IMR-90 (cell line): ENCODE data around the gene LENG9. TPM values are rescaled to one million over a fixed set of nuclear protein-coding genes. Genes with fewer than 3 reads are reported as not detected.
A peak's percentile ranks its signal among the peaks of the same experiment; 100 is the strongest.

Experiments used
- ATAC-seq: fragments of 200-7000 bp; cut with Tn5 transposase; 2 replicates; pipeline ENCODE4 v1.9.1; 2020; ENCODE audit warnings: low read depth, mild to moderate bottlenecking, moderate library complexity
- BruUV-seq: library from RNA; stranded (reverse); fragments of 400-500 nt; replicated peaks from 2 replicates; lab custom pipeline; 2021; lab: Mats Ljungman, UMichigan
- CTCF ChIA-PET: fragments of 300-600 bp; formaldehyde crosslinking; extraction: SDS; loops from one replicate; lab custom pipeline; 2021; ENCODE audit warnings: antibody characterized with exemption; lab: Yijun Ruan, JAX
- POLR2A ChIA-PET: fragments of 300-600 bp; sonication (Branson Sonifier 250); formaldehyde crosslinking; loops from one replicate; lab custom pipeline; 2022; ENCODE audit warnings: antibody characterized with exemption; ENCODE audit not compliant: unreplicated experiment; lab: Charles Lee
- DNase-seq: peaks from one replicate; pipeline ENCODE4 v3.0.0; 2013
- H2AFZ ChIP-seq: replicated peaks from 2 replicates; pipeline ENCODE3; 2013; ENCODE audit warnings: low read length, mild to moderate bottlenecking; ENCODE audit not compliant: poor library complexity
- H2AK5ac ChIP-seq: 2 replicates; pipeline ENCODE4 v1.6.1; 2013; ENCODE audit warnings: low read depth, low read length, inconsistent platforms
- H2AK9ac ChIP-seq: replicated peaks from 2 replicates; pipeline ENCODE3; 2013; ENCODE audit warnings: mild to moderate bottlenecking, low read depth, low read length, moderate library complexity; ENCODE audit not compliant: poor library complexity
- H2BK120ac ChIP-seq: 2 replicates; pipeline ENCODE4 v1.6.1; 2013; ENCODE audit warnings: low read depth, low read length, inconsistent platforms
- H2BK15ac ChIP-seq: 3 replicates; pipeline ENCODE4 v1.6.1; 2013; ENCODE audit warnings: low read depth, low read length, inconsistent platforms
- H2BK20ac ChIP-seq: 2 replicates; pipeline ENCODE4 v1.6.1; 2013; ENCODE audit warnings: low read depth, mild to moderate bottlenecking, inconsistent platforms, low read length, moderate library complexity
- H2BK5ac ChIP-seq: 2 replicates; pipeline ENCODE4 v1.6.1; 2013; ENCODE audit warnings: mild to moderate bottlenecking, low read depth, low read length, inconsistent platforms; ENCODE audit not compliant: poor library complexity, severe bottlenecking
- H3K14ac ChIP-seq: replicated peaks from 2 replicates; pipeline ENCODE4 v1.6.1; 2013; ENCODE audit warnings: low read depth, low read length, inconsistent platforms
- H3K18ac ChIP-seq: 2 replicates; pipeline ENCODE4 v1.6.1; 2013; ENCODE audit warnings: low read depth, low read length, control low read depth
- H3K23ac ChIP-seq: 2 replicates; pipeline ENCODE4 v1.6.1; 2013; ENCODE audit warnings: low read depth, low read length, inconsistent platforms
- H3K27ac ChIP-seq: 2 replicates; pipeline ENCODE4 v1.5.1; 2013; ENCODE audit warnings: mild to moderate bottlenecking, control low read depth, low read length; ENCODE audit not compliant: insufficient read depth
- H3K27me3 ChIP-seq: 2 replicates; pipeline ENCODE4 v1.6.1; 2013; ENCODE audit warnings: low read length; ENCODE audit not compliant: control insufficient read depth, insufficient read depth
- H3K36me3 ChIP-seq: 2 replicates; pipeline ENCODE4 v1.6.1; 2013; ENCODE audit warnings: low read length, mixed read lengths; ENCODE audit not compliant: control insufficient read depth, insufficient read depth
- H3K4ac ChIP-seq: 2 replicates; pipeline ENCODE4 v1.6.1; 2013; ENCODE audit warnings: low read depth, low read length, inconsistent platforms
- H3K4me1 ChIP-seq: 2 replicates; pipeline ENCODE4 v1.6.1; 2013; ENCODE audit warnings: low read length, mixed read lengths; ENCODE audit not compliant: control insufficient read depth, insufficient read depth
- H3K4me2 ChIP-seq: 2 replicates; pipeline ENCODE4 v1.6.1; 2013; ENCODE audit warnings: low read depth, mild to moderate bottlenecking, control low read depth, low read length, moderate library complexity
- H3K4me3 ChIP-seq: 2 replicates; pipeline ENCODE4 v1.5.1; 2013; ENCODE audit warnings: low read depth, mild to moderate bottlenecking, control low read depth, low read length, moderate library complexity; ENCODE audit not compliant: insufficient read depth
- H3K56ac ChIP-seq: 2 replicates; pipeline ENCODE4 v1.6.1; 2013; ENCODE audit warnings: low read length, inconsistent platforms; ENCODE audit not compliant: insufficient read depth; ENCODE audit errors: extremely low read depth
- H3K79me1 ChIP-seq, 2 experiments: 2 replicates each; pipeline ENCODE4 v1.6.1; 2013; ENCODE audit warnings: low read length in 2 of 2, inconsistent platforms in 1 of 2, low read depth in 1 of 2
- H3K9ac ChIP-seq: 2 replicates; pipeline ENCODE4 v1.6.1; 2013; ENCODE audit warnings: low read depth, low read length, control low read depth
- H3K9me1 ChIP-seq: 2 replicates; pipeline ENCODE4 v1.6.1; 2013; ENCODE audit warnings: low read length, inconsistent platforms; ENCODE audit not compliant: insufficient read depth
- H3K9me3 ChIP-seq: 2 replicates; pipeline ENCODE4 v1.6.1; 2013; ENCODE audit warnings: low read length; ENCODE audit not compliant: control insufficient read depth, insufficient read depth
- H4K20me1 ChIP-seq: 2 replicates; pipeline ENCODE4 v1.6.1; 2013; ENCODE audit warnings: low read length, inconsistent platforms; ENCODE audit not compliant: insufficient read depth
- H4K5ac ChIP-seq: 2 replicates; pipeline ENCODE4 v1.6.1; 2013; ENCODE audit warnings: mild to moderate bottlenecking, low read depth, low read length, control low read depth
- H4K8ac ChIP-seq, 2 experiments: 2 replicates each; pipeline ENCODE4 v1.6.1; 2013; ENCODE audit warnings: low read depth in 2 of 2, low read length in 2 of 2, control low read depth in 1 of 2, inconsistent platforms in 1 of 2
- H4K91ac ChIP-seq: 2 replicates; pipeline ENCODE4 v1.6.1; 2013; ENCODE audit warnings: low read depth, low read length, inconsistent platforms; ENCODE audit not compliant: insufficient read depth
- CHD1 ChIP-seq: IDR thresholded peaks from 2 replicates; pipeline ENCODE4 v1.6.1; 2012; ENCODE audit warnings: low read depth, low read length, improper control_type of control experiment
- CTCF ChIP-seq: conservative IDR thresholded peaks from 2 replicates; pipeline ENCODE4 v1.5.1; 2012; ENCODE audit warnings: mild to moderate bottlenecking, low read depth, low read length, improper control_type of control experiment
- FOS ChIP-seq: fragments of 150-350 bp; IDR thresholded peaks from 2 replicates; pipeline ENCODE4 v1.6.1; 2016; ENCODE audit warnings: low read depth, low read length
- MAZ ChIP-seq: IDR thresholded peaks from 2 replicates; pipeline ENCODE4 v1.6.1; 2012; ENCODE audit warnings: low read depth, mild to moderate bottlenecking, low read length, improper control_type of control experiment, moderate library complexity, borderline replicate concordance
- NFE2L2 ChIP-seq: fragments of 150-350 bp; IDR thresholded peaks from 2 replicates; pipeline ENCODE4 v1.6.1; 2016; ENCODE audit warnings: low read depth, mild to moderate bottlenecking, low read length
- RAD21 ChIP-seq: IDR thresholded peaks from 2 replicates; pipeline ENCODE4 v1.6.1; 2012; ENCODE audit warnings: low read length, improper control_type of control experiment
- RFX5 ChIP-seq: IDR thresholded peaks from 2 replicates; pipeline ENCODE4 v1.8.0; 2012; ENCODE audit warnings: low read depth, mild to moderate bottlenecking, low read length, moderate library complexity
- USF2 ChIP-seq: fragments of 150-350 bp; IDR thresholded peaks from 2 replicates; pipeline ENCODE4 v1.6.1; 2017; ENCODE audit warnings: mild to moderate bottlenecking, antibody characterized with exemption, low read length, low read depth
- WGBS, 2 experiments: methylation state at CpG; one replicate each; pipeline versions ENCODE4 v1.1.5 to v1.1.7; 2013; ENCODE audit warnings: missing lambda C conversion rate in 2 of 2; ENCODE audit not compliant: insufficient read length in 1 of 2; ENCODE audit errors: extremely low coverage in 2 of 2; 5-methylcytosine and 5-hydroxymethylcytosine counted together
- dilution Hi-C: fragments of 300-500 bp; cut with HindIII; formaldehyde crosslinking; loops from one replicate; pipeline ENCODE4 v1.14.3; 2018; ENCODE audit warnings: low sequenced_read_pairs; ENCODE audit not compliant: unreplicated experiment
- in situ Hi-C: fragments of 300-500 bp; cut with MboI; formaldehyde crosslinking; loops from 3 replicates; pipeline ENCODE4 v1.14.3; 2019; ENCODE audit warnings: low sequenced_read_pairs, inconsistent platforms, mixed read lengths
- intact Hi-C: fragments of 100-400 bp; cut with micrococcal nuclease; formaldehyde crosslinking; loops from 2 replicates; pipeline ENCODE4 v1.10.0; 2022
- polyA plus RNA-seq, 3 experiments: library from polyadenylated mRNA; depleted of rRNA; stranded (reverse); fragments of >200 nt; gene quantifications; 2 replicates each; pipeline ENCODE4 v1.2.3, GENCODE V29; 2012; ENCODE audit warnings: low replicate concordance in 1 of 3
- total RNA-seq: library from RNA; depleted of rRNA; stranded (reverse); fragments of >200 nt; gene quantifications from 2 replicates; pipeline ENCODE4 v1.2.3, GENCODE V29; 2012

LENG9 gene
- total and polyA plus RNA-seq, 2 of the 4 experiments (the other 2 are of a cell fraction) = 0.94 to 1.1 TPM

GRCh38 chr19:54448040-54448773 is 15.4 kb downstream of the LENG9 start:
- Histone ChIP-seq H4K8ac (peak overlapping the region; percentile 87 to 98), H4K20me1 (peaks cover 43% of the 10 kb centered on the region), H2BK15ac (peak overlapping the region; percentile 65; the same call in 1 of the 3 replicates), H2BK120ac (peak overlapping the region; percentile 56), H3K4me3 (peak overlapping the region; percentile 69), H2AK9ac (peak overlapping the region; percentile 83), H3K36me3 (peaks cover 28% of the 10 kb centered on the region), H3K9ac (peak overlapping the region; percentile 89), H4K5ac (peak overlapping the region; percentile 72), H2AFZ (peak overlapping the region; percentile 100), H3K4me1 (peaks cover 6% of the 10 kb centered on the region), H2AK5ac (peak overlapping the region; percentile 96), H3K56ac (peak overlapping the region; percentile 67), H3K9me3 (no peaks in the 10 kb centered on the region), H2BK5ac (peak overlapping the region; percentile 82), H3K4me2 (peak overlapping the region; percentile 93), H3K23ac (peak overlapping the region; percentile 94), H3K79me1 (peaks cover 19 to 50% of the 10 kb centered on the region in 2 experiments), H3K4ac (peak overlapping the region; percentile 96), H3K9me1 (peaks cover 6% of the 10 kb centered on the region; the same call in 1 of the 2 replicates), H2BK20ac (no peak overlapping the region), H4K91ac (peak overlapping the region; percentile 94), H3K27me3 (no peaks in the 10 kb centered on the region), H3K14ac (peak overlapping the region; percentile 96), H3K18ac (peak overlapping the region; percentile 26), H3K27ac (peak overlapping the region; percentile 89)
- in situ Hi-C loops (no loop called here), intact Hi-C loops (no loop called here), dilution Hi-C loops (no loop called here)
- 0% methylated on average over 13 of the region's 34 CpGs; no CpG with 5 or more reads in 1 of the 2 experiments for WGBS, 2 experiments
- ATAC-seq = peak; percentile 42
- CTCF ChIA-PET = interaction anchor here (0.6 to 1.4 kb wide), 3 partner anchors 10 to 16 kb away, joined by 4 to 5 read pairs (median 4); partner anchors contain the start of gene LENG9
- POLR2A ChIA-PET = interaction anchor here (0.9 to 1.5 kb wide), 3 partner anchors 13 to 25 kb away, joined by 3 to 6 read pairs (median 3); partner anchors contain the start of genes CDC42EP5 and LENG9
- TF ChIP-seq CHD1 (no peak; the same call in none of the 2 replicates), RAD21 (no peak), MAZ (peak; percentile 72; the same call in 1 of the 2 replicates), NFE2L2 (no peak), USF2 (no peak), FOS (no peak), CTCF (no peak; the same call in 1 of the 2 replicates), RFX5 (no peak)
- BruUV-seq = no TSS peak
- peak; percentile 68 for DNase-seq
